Nephron progenitor cell (in vitro differentiated cells): ENCODE data around the gene RAX2.

ENCODE experiments used
- DNase-seq: peaks from one replicate; pipeline ENCODE4 v3.0.0; 2021
- H3K27ac Mint-ChIP-seq: 2 replicates; pipeline ENCODE4 v1.8.0; 2021; ENCODE audit warnings: mild to moderate bottlenecking, moderate library complexity, mixed read lengths
- H3K27me3 Mint-ChIP-seq: 2 replicates; pipeline ENCODE4 v1.8.0; 2021; ENCODE audit warnings: mild to moderate bottlenecking, low read depth, mixed read lengths; ENCODE audit not compliant: poor library complexity
- H3K36me3 Mint-ChIP-seq: 2 replicates; pipeline ENCODE4 v1.8.0; 2021; ENCODE audit warnings: low read depth, mixed read lengths
- H3K4me1 Mint-ChIP-seq: 2 replicates; pipeline ENCODE4 v1.8.0; 2021; ENCODE audit warnings: mixed read lengths
- H3K4me3 Mint-ChIP-seq: 2 replicates; pipeline ENCODE4 v1.8.0; 2021; ENCODE audit warnings: mild to moderate bottlenecking, moderate library complexity, mixed read lengths
- H3K9me3 Mint-ChIP-seq: 2 replicates; pipeline ENCODE4 v1.8.0; 2021; ENCODE audit warnings: mild to moderate bottlenecking, moderate library complexity, mixed read lengths
- CTCF ChIP-seq: fragments of 200-600 bp; sonication (generic); IDR thresholded peaks from 2 replicates; pipeline ENCODE4 v1.5.0; 2021; ENCODE audit warnings: antibody characterized with exemption

The RAX2 gene

GRCh38 chr19:3752492-3752891 lies 19.5 kb downstream of the RAX2 start:
- no peak for TF ChIP-seq CTCF
- H3K4me3 Mint-ChIP-seq: no peak overlapping the region
- no peak overlapping the region for H3K27ac Mint-ChIP-seq
- H3K36me3 Mint-ChIP-seq: peaks cover 17% of the 10 kb centered on the region
- no peaks in the 10 kb centered on the region for H3K4me1 Mint-ChIP-seq
- peaks cover 3% of the 10 kb centered on the region for H3K27me3 Mint-ChIP-seq
- no peak for DNase-seq
- H3K9me3 Mint-ChIP-seq: no peaks in the 10 kb centered on the region

GRCh38 chr19:3751236-3751635 lies 20.8 kb downstream of the RAX2 start:
- TF ChIP-seq CTCF: no peak
- no peak overlapping the region for H3K4me3 Mint-ChIP-seq
- no peaks in the 10 kb centered on the region for H3K4me1 Mint-ChIP-seq
- peaks cover 7% of the 10 kb centered on the region for H3K27me3 Mint-ChIP-seq
- DNase-seq: no peak
- no peaks in the 10 kb centered on the region for H3K9me3 Mint-ChIP-seq
- no peak overlapping the region for H3K27ac Mint-ChIP-seq
- peaks cover 17% of the 10 kb centered on the region for H3K36me3 Mint-ChIP-seq

- Mint-ChIP-seq H3K36me3 (peaks cover 13% of the 10 kb centered on the region), H3K4me1 (no peaks in the 10 kb centered on the region), H3K4me3 (no peak overlapping the region), H3K27ac (no peak overlapping the region), H3K27me3 (peaks cover 7% of the 10 kb centered on the region), H3K9me3 (no peaks in the 10 kb centered on the region)
- no peak for DNase-seq
- no peak for TF ChIP-seq CTCF
Observed at GRCh38 chr19:3750211-3750610, 21.8 kb downstream of the RAX2 start.

GRCh38 chr19:3748965-3749364 lies 23.1 kb downstream of the RAX2 start:
- Mint-ChIP-seq H3K36me3 (peaks cover 8% of the 10 kb centered on the region), H3K27ac (no peak overlapping the region), H3K4me3 (no peak overlapping the region), H3K9me3 (no peaks in the 10 kb centered on the region), H3K27me3 (peaks cover 7% of the 10 kb centered on the region), H3K4me1 (no peaks in the 10 kb centered on the region)
- no peak for DNase-seq
- TF ChIP-seq CTCF: no peak

- peaks cover 10% of the 10 kb centered on the region for H3K27me3 Mint-ChIP-seq
Observed at GRCh38 chr19:3746371-3747056, 25.5 kb downstream of the RAX2 start.

More at GRCh38 chr19:3746371-3747056, 25.5 kb downstream of the RAX2 start:
- TF ChIP-seq CTCF: no peak
- Mint-ChIP-seq H3K4me1 (no peaks in the 10 kb centered on the region), H3K36me3 (peaks cover 8% of the 10 kb centered on the region), H3K27ac (no peak overlapping the region), H3K9me3 (no peaks in the 10 kb centered on the region), H3K4me3 (no peak overlapping the region)
- no peak for DNase-seq
